Pons (tissue), 1 donor: ENCODE data around the gene RAB3GAP2.
A peak's percentile ranks its signal among the peaks of the same experiment; 100 is the strongest.
"Not testable (repeated sequence)": the region's sequence is repeated elsewhere in the genome, so short reads cannot be mapped to it uniquely, and the experiment has no call there.

Source experiments
- DNase-seq: peaks from one replicate; pipeline ENCODE4 v3.0.0-alpha.2; 2016; ENCODE audit warnings: low spot score

The RAB3GAP2 gene

DNA sequence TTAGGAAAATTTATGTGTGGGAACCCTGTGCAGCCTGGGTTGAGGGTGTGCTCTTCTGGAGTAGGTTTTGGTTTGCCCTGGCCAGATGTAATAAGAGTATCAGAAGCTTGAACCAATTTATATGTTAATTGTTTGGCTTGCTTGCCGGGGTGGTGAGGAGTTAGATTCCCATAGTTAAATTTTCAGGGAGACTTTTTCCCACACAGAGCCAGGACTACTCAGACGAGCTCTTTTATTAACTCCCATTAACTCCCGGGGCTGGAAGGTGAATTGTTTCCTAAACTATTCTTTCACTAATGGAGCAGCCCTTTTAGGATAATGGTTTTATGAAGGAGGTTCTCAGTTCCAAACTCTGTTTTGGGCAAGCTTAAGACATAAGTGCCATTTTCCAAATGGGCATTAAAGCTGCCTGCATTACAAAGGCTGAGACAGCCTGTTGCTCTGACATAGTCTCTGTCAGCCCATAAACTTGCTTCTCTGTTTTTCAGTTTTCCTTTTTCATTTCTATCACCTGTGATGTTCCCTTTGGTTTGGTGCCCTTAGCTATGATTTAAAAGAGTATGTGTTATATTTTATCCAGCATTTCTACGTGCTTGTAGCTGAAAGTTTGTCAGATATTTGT is 18.0 kb upstream of the RAB3GAP2 start:
- no peak for DNase-seq

DNA sequence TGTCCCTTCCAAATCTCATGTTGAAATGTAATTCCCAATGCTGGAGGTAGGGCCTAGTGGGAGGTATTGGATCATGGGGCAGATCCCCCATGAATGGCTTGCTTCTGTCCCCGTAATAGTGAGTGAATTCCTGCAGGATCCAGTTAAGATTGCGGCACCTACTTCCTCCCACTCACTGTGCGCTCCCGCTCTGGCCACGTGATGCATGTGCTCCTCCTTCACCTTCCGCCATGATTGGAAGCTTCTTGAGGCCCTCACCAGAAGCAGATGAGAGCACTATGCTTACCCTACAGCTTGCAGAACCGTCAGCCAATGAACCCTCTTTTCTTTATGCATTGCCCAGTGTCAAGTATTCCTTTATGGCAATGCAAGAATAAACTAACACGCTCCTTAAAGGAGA is 14.9 kb upstream of the RAB3GAP2 start:
- no peak for DNase-seq

DNA sequence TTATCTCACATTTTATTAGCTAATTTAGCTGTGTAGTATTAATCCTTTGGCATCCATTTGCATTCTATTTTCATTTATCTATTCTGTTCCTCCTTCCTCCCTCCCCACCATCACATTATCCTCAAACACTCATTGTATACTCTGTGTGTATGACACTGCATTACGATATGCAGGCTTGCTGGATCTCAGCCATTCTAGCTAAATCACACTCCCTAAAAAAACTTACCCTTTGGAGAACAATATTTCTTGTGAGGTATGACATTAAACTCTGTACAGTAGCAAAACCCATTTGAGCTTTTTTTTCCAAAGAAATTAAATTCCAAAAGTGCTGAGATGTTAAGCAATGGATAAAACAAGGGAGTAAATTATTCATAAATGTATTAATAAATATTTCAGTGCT is 11.4 kb upstream of the RAB3GAP2 start:
- no peak for DNase-seq

DNA sequence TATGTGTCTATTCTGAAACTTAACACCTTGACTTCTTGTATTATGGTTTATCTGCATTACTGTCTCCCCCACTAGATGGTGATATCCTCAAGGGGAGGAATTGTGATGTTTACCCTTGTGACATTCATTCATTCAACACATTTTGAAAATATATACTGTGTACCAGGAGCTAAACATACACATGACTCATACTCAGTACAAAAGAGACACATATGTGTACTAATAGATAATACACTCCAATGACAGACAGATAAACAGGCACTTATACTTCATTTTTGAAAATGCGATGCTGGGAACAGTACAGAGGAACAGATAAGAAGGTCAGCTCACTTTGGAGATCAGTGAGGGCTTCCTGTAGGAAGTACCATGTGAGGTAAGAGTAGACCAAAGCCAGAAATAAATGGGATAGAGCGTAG is 8.9 kb upstream of the RAB3GAP2 start:
- DNase-seq: no peak

DNA sequence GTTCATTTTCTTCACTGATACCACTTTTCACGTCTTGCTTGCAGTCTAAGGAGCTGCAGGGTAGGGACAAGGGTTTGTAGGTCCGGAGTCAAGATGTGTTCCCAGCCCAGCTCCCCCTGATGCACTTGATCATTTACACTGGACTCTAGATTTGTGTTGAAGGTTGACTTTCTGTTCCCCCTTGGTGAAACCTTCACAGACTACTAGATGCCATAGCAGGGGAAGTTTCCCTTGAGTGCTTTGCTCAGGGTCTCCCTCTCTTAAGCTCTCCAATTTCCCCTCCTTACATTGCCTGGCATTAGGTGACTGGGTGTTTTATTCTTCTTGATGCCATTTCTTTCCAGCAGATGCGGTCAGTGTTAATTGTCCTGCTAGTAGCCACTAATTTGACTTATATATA is 8.0 kb upstream of the RAB3GAP2 start:
- no peak for DNase-seq

DNA sequence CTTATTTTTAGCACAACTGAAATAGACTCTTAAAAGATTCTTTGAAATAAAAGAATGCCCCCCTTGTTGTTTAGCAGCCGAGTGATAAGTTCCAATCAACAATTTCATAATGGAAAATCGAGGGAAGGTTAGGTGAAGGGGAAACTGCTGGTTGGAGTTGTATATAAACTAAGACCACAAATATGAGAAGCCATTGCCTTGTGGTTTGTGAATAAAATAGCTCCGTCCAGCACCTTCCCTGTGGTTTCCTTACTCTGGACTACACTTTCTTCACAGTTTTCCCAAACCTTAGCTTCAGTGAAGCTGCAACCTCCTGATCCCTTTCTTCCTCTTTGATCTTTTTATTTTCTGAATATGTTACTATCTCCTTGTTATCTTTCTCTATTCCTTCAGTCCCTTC is 6.7 kb upstream of the RAB3GAP2 start:
- no peak for DNase-seq

DNA sequence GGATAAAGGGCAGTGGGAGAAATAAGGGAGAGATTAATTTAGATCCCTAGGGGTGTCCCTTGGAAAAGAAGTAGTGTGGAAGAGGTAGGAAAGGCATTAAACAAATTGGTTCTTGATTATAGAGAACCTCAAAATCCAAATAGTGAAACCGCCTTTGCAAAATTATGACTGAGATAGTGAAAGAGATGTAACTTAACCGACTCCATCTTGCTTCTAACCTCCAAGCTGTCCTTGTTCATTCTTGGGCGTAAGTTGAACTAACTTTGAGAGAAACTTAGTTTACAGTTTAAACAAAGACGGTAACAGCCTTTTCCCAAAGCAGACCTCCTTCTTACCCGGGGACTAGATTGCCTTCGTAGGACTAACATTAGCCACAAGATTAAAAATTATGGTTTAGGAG is 3.2 kb upstream of the RAB3GAP2 start:
- no peak for DNase-seq

DNA sequence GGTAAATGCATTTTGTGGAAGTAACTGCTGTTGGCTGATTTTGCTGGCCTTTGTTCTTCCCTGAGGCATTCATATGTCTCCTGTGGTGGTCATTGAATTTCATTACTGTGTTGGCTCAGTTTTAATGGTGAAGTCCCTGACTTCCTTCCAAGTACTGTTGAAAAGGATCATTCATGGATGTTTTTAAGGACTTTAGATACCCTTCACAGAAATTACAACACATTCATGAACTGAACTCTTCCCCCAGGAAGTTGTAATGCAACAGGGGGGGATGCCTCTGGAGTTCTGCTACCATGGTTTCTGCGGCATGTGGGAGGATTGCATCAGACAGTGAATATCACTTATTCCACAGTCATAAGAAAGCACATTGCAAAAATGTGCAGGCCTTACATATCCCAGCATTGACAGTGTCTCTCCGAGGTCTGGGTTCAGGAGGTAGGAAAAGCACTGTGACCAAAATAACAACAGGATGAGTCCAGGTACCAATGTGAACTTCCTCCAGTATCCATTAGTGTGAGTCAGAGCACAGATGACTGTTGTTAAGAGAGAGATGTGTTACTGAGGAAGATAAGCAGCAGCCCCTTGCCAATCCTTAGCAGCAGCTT is 2.1 kb upstream of the RAB3GAP2 start:
- DNase-seq: peak; percentile 23

DNA sequence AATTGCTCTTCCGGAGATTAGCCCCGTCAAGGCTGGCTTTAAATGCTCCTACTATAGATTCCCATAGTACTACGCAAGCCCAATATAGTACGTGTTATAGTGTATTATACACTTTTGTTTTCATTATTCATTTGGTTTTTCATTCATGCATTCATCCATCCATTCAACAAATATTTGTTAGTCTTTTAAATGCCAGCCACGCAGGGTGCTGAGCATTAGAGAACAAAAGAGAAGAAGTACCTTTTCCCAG is 513 bp upstream of the RAB3GAP2 start:
- DNase-seq: peak; percentile 46

DNA sequence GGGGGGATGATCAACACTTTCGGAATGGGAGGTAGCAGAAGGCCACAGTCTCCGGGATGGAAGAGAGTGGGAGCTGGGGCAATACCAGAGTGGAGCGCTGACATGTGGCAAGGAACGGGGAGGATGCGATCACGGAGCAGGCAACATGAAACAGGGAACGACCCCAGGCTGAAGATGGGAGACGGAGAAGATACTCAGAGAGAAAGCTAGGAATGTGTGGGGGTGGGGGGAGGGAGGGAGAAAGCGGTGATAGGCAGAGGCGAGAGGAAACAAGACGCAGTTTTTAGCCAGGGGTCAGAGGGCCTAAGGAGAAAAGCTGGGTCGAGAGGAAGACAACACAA is 577 bp downstream of the RAB3GAP2 start:
- no peak for DNase-seq

DNA sequence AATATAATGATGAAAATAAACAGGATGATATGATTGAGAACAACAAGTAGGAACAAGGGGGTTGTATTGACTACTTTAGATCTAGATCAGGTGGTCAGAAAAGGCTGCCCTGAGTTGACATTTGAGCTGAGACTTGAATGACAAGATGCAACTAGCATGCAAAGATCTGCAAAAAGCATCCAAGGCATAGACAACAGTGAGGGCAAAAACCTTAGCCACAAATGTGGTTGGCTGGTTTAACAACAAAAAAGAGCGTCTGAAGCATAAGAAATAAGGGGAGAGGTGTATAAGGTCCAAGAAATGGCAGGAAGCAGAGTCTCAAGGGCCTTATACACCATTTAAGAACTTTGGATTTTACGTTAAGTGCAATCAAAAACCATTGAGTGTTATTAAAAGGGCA is 3.2 kb downstream of the RAB3GAP2 start:
- DNase-seq: no peak

DNA sequence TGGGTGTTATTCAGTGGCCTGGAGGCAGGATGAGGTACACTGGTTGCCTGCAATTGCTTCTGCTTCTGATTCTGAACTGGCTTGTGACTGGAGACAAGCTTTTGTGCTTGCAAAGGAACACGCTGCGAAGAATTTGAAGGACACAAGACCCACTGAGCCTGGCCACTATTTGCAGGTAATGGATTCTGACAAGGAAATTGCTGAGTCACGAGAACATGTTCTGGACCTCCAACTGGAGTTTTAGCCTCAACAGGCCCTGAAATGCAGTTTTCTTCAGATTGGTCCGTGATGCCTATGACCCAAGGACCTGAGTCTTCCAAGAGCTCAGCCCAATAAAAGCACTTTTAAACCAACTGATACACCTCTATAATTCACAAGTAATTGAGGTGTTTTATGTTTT is 4.6 kb downstream of the RAB3GAP2 start:
- no peak for DNase-seq

DNA sequence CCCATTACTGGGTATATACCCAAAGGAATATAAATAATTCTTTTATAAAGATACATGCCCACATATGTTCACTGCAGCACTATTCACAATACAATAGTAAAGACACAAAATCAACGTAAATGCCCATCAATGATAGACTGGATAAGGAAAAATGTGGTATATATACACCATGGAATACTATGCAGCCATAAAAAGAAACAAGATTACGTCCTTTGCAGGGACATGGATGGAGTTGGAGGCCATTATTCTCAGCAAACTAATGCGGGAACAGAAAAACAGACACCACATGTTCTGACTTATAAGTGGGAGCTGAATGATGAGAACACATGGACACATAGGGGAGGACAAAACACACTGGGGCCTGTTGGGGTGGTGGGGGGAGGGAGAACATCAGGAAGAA is 12.0 kb downstream of the RAB3GAP2 start:
- not testable (repeated sequence) for DNase-seq

DNA sequence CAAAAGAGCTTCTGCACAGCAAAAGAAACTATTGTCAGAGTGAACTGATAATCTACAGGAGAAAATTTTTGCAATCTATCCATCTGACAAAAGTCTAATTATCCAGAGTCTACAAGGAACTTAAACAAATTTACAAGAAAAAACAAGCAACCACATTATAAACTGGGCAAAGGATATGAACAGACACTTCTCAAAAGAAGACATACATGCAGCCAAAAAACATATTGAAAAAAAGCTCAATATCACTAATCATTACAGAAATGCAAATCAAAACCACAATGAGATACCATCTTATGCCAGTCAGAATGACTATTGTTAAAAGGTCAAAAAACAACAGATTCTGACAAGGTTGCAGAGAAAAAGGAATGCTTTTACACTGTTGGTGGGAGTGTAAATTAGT is 12.5 kb downstream of the RAB3GAP2 start:
- not testable (repeated sequence) for DNase-seq

DNA sequence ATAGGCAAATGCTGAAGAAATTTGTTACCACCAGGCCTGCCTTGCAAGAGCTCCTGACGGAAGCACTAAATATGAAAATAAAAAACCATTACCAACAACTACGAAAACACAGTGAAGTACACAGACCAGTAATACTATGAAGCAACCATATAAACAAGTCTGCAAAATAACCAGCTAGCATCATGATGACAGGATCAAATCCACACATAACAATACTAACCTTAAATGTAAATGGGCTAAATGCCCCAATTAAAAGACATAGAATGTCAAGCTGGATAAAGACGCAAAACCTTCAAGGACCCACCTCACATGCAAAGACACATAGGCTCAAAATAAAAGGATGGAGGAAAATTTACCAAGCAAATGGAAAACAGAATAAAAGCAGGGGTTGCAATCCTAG is 16.1 kb downstream of the RAB3GAP2 start:
- DNase-seq: not testable (repeated sequence)

DNA sequence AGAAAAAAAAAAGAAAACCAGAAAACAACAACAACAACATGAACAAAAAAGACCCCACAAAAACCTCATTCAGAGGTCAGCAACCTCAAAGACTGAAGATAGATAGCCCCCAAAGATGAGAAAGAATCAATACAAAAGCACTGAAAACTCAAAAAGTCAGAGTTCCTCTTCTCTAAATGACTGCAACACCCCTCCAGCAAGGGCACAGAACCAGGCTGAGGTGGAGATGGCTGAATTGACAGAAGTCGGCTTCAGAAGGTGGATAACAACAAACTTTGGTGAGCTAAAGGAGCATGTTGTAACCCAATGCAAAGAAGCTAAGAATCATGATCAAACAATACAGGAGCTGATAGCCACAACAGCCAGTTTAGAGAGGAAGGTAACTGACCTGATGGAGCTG is 17.0 kb downstream of the RAB3GAP2 start:
- DNase-seq: no peak

DNA sequence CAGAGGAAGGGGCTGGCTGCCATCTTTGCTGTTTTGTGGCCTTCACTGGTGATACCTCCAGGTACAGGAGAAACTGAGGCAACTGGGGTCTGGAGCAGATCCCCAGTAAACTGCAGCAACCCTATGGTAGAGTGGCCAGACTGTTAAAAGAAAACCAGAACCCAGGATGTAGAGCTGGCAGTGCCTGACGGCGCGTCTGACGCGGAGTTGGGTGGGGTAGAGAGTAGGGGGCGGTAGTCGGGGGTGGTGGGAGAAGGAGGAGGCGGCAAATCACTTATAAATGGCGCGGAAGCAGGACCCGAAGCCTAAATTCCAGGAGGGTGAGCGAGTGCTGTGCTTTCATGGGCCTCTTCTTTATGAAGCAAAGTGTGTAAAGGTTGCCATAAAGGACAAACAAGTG is 19.0 kb downstream of the RAB3GAP2 start:
- DNase-seq: not testable (repeated sequence)

DNA sequence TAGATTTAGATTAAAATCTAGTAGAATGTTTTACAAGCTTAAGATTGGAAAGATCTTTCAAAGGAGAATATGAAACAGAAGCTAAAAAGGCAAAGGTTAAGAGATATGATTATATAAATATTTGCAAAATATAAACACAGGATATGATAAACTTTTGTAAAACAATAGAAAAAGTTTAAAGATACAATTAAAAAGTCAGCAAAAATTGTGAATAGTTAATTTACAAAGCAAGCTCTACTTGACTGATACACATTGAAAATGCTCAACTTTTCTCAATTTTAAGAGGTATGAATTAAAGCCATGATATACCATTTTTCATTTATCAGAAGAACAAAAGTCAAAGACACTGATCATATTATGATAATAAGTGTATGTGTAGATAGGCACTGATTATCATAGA is 21.0 kb downstream of the RAB3GAP2 start:
- no peak for DNase-seq

DNA sequence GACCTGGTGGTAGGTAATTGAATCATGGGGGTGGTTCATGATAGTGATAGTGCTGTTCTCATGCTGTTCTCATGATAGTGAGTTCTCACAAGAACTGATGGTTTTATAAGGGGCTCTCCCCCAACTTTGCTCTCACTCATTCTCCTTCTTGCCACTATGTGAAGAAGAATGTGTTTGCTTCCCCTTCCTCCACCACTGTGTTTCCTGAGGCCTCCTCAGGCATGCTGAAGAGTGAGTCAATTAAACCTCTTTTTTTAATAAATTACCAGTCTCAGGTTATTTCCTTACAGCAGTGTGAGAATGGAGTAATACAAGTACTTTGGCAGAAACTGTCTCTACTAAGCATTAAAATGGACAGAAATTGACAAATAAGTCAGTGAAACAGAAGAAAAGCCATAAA is 21.6 kb downstream of the RAB3GAP2 start:
- no peak for DNase-seq

DNA sequence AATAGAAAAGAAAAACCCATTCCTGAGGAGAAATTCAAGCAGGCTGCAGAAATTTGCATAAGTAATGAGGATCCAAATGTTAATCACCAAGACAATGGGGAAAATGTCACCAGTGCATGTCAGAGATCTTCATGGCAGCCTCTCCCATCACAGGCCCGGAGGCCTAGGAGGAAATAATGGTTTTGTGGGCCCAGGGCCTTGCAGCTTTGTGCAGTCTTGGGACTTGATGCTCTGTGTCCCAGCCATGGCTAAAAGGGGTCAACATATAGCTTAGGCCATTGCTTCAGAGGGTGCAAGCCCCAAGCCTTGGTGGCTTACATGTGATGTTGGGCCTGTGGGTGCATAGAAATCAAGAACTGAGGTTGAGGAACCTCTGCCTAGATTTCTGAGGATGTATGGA is 22.7 kb downstream of the RAB3GAP2 start:
- no peak for DNase-seq

DNA sequence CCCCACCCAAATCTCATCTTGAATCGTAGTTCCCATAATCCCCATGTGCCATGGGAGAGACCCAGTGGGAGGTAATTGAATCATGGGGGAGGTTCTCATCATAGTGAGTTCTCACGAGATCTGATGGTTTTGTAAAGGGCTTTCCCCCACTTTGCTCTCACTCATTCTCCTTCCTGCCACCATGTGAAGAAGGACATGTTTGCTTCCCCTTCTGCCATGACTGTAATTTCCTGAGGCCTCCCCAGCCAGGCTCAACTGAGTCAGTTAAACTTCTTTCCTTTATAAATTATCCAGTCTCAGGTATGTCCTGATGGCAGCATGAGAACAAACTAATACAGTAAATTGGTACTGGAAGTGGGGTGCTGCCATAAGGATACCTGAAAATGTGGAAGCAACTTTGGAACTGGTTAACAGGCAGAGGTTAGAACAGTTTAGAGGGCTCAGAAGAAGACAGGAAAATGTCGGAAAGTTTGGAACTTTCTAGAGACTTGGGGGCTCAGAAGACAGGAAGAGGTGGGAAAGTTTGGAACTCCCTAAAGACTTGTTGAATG is 23.5 kb downstream of the RAB3GAP2 start:
- not testable (repeated sequence) for DNase-seq

DNA sequence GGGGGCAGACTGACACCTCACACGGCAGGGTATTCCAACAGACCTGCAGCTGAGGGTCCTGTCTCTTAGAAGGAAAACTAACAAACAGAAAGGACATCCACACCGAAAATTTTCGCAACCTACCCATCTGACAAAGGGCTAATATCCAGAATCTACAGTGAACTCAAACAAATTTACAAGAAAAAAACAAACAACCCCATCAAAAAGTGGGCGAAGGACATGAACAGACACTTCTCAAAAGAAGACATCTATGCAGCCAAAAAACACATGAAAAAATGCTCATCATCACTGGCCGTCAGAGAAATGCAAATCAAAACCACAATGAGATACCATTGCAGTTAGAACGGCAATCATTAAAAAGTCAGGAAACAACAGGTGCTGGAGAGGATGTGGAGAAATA is 26.4 kb downstream of the RAB3GAP2 start:
- DNase-seq: not testable (repeated sequence)

DNA sequence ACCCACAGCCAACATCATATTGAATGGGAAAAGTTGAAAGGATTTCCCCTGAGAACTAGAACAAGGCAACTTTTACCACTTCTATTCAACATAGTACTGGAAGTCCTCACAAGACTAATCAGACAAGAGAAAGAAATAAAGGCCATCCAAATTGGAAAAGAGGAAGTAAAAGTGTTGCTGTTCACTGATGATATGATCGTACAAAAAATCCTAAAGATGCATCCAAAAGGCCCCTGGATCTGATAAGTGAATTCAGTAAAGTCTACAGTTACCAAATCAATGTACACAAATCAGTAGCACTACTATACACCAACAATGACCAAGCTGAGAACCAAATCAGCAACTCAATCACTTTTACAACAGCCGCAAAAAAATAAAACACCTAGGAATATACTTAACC is 28.3 kb downstream of the RAB3GAP2 start:
- no peak for DNase-seq

DNA sequence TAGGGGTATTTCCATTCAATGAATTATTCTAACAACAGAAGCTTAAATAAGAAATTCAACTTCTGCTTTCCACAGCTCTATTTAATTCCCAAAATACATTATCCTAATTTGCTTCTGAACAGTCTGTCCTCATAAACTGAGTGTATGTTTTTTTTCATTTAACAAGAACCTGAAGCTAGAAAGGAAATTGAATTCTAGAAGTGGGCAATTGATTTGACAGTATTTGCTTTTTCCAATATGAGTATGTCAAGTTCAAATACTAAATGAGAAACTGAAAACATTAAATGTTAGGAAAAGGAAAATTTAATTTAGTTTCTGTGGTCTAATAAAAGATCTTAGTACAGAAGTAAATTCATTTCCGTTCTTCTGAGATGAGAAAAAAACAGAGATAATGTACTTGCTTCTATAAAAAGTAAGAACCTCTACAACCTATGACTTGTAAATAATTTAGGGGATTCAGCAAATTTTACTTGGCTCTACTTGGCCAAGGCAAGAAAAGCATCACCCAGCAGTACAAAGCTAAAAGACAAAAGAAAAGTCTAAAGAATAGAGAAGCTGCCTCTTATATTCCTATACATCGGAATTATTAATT is 31.1 kb downstream of the RAB3GAP2 start:
- DNase-seq: no peak
